ENCODE measurements around the gene EPN2.
"Not testable (repeated sequence)": the region's sequence is repeated elsewhere in the genome, so short reads cannot be mapped to it uniquely, and the experiment has no call there.

EPN2 gene

GRCh38 chr17:19237139-19237388 lies at the start of gene EPN2:
Gene EPN2, plus strand, starts transcription at chr17:19237366. Its CDS starts 45,754 bp downstream, at chr17:19283120.
- not testable (repeated sequence) for DNase-seq (ENCODE audit: low read depth)
- peak within 1 kb of the TSS; percentile 92 for H3K4me3 ChIP-seq (ENCODE audit: low read length)

GRCh38 chr17:19187883-19188869 lies 49.0 kb upstream of the EPN2 start:
- DNase-seq (ENCODE audit: low read depth); H3K4me3 ChIP-seq (ENCODE audit: low read length): not testable (repeated sequence)

GRCh38 chr17:19188870-19189708 lies 48.1 kb upstream of the EPN2 start:
- not testable (repeated sequence) for DNase-seq (ENCODE audit: low read depth); H3K4me3 ChIP-seq (ENCODE audit: low read length)

GRCh38 chr17:19189781-19190405 lies 47.3 kb upstream of the EPN2 start:
- not testable (repeated sequence) for H3K4me3 ChIP-seq (ENCODE audit: low read length); DNase-seq (ENCODE audit: low read depth)

GRCh38 chr17:19196382-19197204 lies 40.6 kb upstream of the EPN2 start:
- H3K4me3 ChIP-seq (ENCODE audit: low read length): peak overlapping the region; percentile 50
- not testable (repeated sequence) for DNase-seq (ENCODE audit: low read depth)

GRCh38 chr17:19202448-19202847 lies 34.7 kb upstream of the EPN2 start:
- not testable (repeated sequence) for H3K4me3 ChIP-seq (ENCODE audit: low read length); DNase-seq (ENCODE audit: low read depth)

- H3K4me3 ChIP-seq (ENCODE audit: low read length); DNase-seq (ENCODE audit: low read depth): not testable (repeated sequence)
Measured at GRCh38 chr17:19203429-19203828, 33.7 kb upstream of the EPN2 start.

- DNase-seq (ENCODE audit: low read depth); H3K4me3 ChIP-seq (ENCODE audit: low read length): not testable (repeated sequence)
Measured at GRCh38 chr17:19215074-19215860, 21.9 kb upstream of the EPN2 start.

- DNase-seq (ENCODE audit: low read depth); H3K4me3 ChIP-seq (ENCODE audit: low read length): not testable (repeated sequence)
Measured at GRCh38 chr17:19216148-19216926, 20.8 kb upstream of the EPN2 start.

GRCh38 chr17:19218914-19219313 lies 18.3 kb upstream of the EPN2 start:
- H3K4me3 ChIP-seq (ENCODE audit: low read length); DNase-seq (ENCODE audit: low read depth): not testable (repeated sequence)

- DNase-seq (ENCODE audit: low read depth); H3K4me3 ChIP-seq (ENCODE audit: low read length): not testable (repeated sequence)
Measured at GRCh38 chr17:19219384-19219783, 17.8 kb upstream of the EPN2 start.

- DNase-seq (ENCODE audit: low read depth); H3K4me3 ChIP-seq (ENCODE audit: low read length): not testable (repeated sequence)
Measured at GRCh38 chr17:19220195-19220594, 17.0 kb upstream of the EPN2 start.

GRCh38 chr17:19226610-19227588 lies 10.3 kb upstream of the EPN2 start:
- not testable (repeated sequence) for H3K4me3 ChIP-seq (ENCODE audit: low read length); DNase-seq (ENCODE audit: low read depth)

- not testable (repeated sequence) for DNase-seq (ENCODE audit: low read depth); H3K4me3 ChIP-seq (ENCODE audit: low read length)
Measured at GRCh38 chr17:19234676-19235075, 2.5 kb upstream of the EPN2 start.

- not testable (repeated sequence) for DNase-seq (ENCODE audit: low read depth); H3K4me3 ChIP-seq (ENCODE audit: low read length)
Measured at GRCh38 chr17:19236351-19237138, 621 bp upstream of the EPN2 start.
